ENCODE results near the gene SELENON. TPM values are rescaled to one million over a fixed set of nuclear protein-coding genes. Genes with fewer than 3 reads are reported as not detected.

Gene SELENON
- total RNA-seq, 3 donors from 2014 or later, result 29.6 to 45.1 (median 35.9) TPM

DNA sequence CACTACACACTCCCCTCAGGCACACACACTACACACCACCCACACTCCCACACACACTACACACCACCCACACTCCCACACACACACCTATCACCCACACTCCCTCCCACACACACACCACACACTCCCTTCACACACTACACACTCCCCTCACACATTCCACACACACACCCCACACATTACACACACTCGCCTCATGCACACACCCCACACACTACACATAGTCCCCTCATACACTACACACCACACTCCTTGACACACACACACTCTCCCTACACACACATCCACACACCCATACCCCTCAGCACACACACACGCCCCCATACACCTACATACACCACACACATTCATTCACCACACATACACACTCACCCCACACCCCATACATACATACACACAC, 31.0 kb upstream of the SELENON start:
- ATAC-seq, result no peak
- H3K9me3 ChIP-seq, result no peaks in the 10 kb centered on the region
- peaks cover 18% of the 10 kb centered on the region for H3K4me1 ChIP-seq (ENCODE audit: low read depth)
- DNase-seq, result no peak
- H3K4me3 ChIP-seq, result no peak overlapping the region
- intact Hi-C loops (cut with DNase I, micrococcal nuclease), result no loop called here
- no peaks in the 10 kb centered on the region for H3K36me3 ChIP-seq (ENCODE audit: low read depth)
- TF ChIP-seq, protein P1, sequence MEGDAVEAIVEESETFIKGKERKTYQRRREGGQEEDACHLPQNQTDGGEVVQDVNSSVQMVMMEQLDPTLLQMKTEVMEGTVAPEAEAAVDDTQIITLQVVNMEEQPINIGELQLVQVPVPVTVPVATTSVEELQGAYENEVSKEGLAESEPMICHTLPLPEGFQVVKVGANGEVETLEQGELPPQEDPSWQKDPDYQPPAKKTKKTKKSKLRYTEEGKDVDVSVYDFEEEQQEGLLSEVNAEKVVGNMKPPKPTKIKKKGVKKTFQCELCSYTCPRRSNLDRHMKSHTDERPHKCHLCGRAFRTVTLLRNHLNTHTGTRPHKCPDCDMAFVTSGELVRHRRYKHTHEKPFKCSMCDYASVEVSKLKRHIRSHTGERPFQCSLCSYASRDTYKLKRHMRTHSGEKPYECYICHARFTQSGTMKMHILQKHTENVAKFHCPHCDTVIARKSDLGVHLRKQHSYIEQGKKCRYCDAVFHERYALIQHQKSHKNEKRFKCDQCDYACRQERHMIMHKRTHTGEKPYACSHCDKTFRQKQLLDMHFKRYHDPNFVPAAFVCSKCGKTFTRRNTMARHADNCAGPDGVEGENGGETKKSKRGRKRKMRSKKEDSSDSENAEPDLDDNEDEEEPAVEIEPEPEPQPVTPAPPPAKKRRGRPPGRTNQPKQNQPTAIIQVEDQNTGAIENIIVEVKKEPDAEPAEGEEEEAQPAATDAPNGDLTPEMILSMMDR (IDR thresholded peaks at IDR 0.05), result no peak

DNA sequence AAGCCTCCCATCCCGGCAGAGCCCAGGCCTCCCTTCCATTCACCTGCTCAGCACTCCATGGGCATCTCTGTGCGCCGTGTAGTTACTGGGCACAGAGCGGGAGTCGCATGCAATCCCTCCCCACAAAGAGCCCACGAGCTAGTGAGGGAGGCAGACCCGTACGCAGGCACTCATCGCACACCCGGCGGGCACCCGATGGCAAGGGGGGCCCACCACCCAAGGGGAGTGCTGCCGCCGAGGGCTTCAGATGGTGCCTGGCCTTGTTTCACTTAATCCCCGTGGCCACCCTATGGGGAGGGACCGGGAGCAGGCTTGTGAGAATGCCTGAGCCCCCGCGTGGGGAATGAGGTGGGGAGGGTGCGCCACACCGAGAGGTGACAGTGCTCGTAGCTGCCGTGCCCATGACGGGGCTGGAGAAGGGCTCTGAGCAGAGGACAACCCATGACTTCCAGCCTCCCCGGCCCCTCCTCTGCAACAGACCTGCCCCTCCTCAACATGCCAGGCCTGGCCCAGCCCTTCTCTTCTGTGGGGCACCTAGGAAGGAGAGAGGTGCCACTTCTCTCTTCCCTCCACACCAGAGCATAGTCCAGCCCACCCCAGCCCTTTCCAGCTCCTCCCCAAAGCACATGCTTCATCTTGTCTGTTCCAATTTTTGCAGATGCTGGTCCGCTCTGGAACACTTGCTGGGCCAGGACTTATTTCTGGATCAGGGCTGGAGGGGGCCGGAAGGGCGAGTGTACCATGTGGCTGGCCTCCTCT, 30.2 kb upstream of the SELENON start:
- Histone ChIP-seq H3K4me3 (no peak overlapping the region), H3K4me1 (ENCODE audit: low read depth) (peaks cover 23% of the 10 kb centered on the region), H3K36me3 (ENCODE audit: low read depth) (no peaks in the 10 kb centered on the region), H3K9me3 (no peaks in the 10 kb centered on the region)
- no peak for ATAC-seq
- no peak for DNase-seq
- intact Hi-C loops (cut with DNase I, micrococcal nuclease), result no loop called here
- TF ChIP-seq, protein P1 (IDR thresholded peaks at IDR 0.05), result no peak

DNA sequence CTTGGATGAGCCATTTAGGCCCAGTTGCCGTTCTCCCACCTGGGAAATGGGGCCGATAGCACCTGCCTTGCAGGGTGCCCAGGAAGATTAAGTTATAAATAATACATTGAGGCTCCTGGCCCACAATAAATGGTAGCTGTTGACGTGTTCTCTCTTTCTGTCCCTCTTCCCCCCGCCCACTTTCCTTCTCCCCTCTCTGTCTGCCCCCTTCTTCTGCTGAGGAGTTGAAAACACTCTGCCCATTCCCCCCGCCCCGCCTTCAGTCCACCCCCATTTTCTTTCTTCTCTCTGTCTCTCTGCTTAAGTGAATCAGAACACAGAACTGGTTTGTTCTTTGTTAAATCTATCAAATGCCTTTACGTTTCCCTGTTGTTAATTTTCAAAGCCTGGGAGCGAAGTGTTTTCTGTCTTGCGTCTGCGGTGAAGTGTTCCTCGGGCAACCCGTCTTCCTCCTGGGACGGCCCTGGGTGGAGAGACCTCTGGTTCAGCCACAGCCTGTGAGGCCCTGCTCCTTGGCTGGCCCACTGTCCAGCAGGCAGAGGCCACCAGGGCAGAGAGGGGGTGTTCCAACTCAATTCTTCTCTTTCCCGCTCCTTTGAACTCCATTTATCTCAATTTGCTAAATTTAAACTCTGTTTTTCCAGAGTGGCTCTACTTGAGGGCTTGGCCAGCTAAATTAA, 29.3 kb upstream of the SELENON start:
- intact Hi-C loops (cut with DNase I, micrococcal nuclease), result no loop called here
- H3K4me3 ChIP-seq, result no peak overlapping the region
- ATAC-seq (no peak), DNase-seq (no peak)
- H3K36me3 ChIP-seq (ENCODE audit: low read depth), result no peaks in the 10 kb centered on the region
- H3K4me1 ChIP-seq (ENCODE audit: low read depth), result peaks cover 23% of the 10 kb centered on the region
- no peaks in the 10 kb centered on the region for H3K9me3 ChIP-seq
- TF ChIP-seq, protein P1 (IDR thresholded peaks at IDR 0.05), result no peak

DNA sequence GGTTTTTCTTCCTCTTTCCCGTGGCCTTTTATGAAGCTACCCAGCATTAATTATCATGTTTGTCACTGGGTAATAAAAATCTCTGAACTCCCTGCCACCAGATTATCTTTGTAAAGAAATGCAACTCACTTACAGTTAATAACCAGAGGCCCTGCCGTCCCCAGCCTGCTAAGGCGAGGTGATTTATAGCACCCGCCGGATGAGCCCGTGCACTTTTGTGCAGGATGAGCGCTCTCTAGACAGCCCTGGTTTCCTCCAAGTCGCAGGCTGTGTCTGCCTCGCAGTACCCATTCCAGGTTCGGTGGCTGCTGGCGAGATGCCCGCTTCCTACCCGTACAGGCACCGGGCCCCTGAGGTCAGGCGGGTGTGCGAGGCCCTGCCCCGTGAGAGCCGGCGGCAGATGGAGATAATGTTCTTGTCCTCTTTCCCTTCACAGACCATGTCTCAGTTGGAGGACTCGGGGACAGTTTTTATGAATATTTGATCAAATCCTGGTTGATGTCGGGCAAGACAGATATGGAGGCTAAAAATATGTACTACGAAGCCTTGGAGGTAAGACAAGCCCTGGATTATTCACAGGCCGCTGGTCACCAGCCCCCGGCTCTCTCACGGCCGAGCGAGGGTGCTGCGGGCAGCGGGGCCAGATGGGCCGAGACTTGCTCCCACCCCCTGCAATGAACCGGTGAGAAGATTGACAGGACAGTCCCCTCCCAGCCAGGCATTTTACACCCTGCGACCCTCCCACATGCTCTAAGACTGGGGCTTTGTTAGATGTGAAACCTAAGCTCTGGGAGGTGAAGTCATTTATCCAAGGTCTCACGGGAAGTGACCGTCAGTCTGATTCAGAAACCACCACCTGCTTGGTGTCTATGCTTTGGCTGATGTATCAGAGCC, 28.5 kb upstream of the SELENON start:
- Histone ChIP-seq H3K4me3 (no peak overlapping the region), H3K4me1 (ENCODE audit: low read depth) (peaks cover 23% of the 10 kb centered on the region), H3K9me3 (no peaks in the 10 kb centered on the region), H3K36me3 (ENCODE audit: low read depth) (no peaks in the 10 kb centered on the region)
- DNase-seq, result peak; percentile 55 to 81 (median 65)
- ATAC-seq, result peak; percentile 44
- TF ChIP-seq, protein P1 (IDR thresholded peaks at IDR 0.05), result no peak
- intact Hi-C loops (cut with DNase I, micrococcal nuclease), result no loop called here

DNA sequence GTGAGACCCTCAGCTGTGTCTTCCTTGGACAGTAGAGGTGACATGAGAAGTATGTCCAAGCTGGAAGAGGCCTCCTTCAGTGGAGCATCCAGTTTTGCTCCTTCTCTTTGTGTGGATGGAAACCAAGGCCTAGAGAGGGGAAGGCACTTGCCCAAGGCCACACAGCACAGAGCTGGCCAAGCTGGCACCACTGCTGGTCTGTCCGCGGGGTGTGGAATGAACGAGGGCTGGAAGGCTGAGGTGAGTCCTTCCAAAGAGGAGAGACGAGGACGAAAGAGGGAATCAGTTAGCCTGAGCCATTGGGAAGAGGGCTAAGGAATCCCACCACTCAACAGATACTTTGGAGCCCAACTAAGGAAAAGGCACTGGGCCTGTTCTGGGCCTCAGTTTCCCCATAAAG, 27.8 kb upstream of the SELENON start:
- Histone ChIP-seq H3K9me3 (no peaks in the 10 kb centered on the region), H3K36me3 (ENCODE audit: low read depth) (no peaks in the 10 kb centered on the region), H3K4me3 (no peak overlapping the region), H3K4me1 (ENCODE audit: low read depth) (peaks cover 23% of the 10 kb centered on the region)
- intact Hi-C loops (cut with DNase I, micrococcal nuclease), result no loop called here
- ATAC-seq, result no peak
- no peak for DNase-seq
- TF ChIP-seq, protein P1 (IDR thresholded peaks at IDR 0.05), result no peak

All from mucosa of descending colon (tissue), 3 donors.